ENCODE measurements around the gene ARRDC5. TPM values are rescaled to one million over a fixed set of nuclear protein-coding genes. Genes with fewer than 3 reads are reported as not detected.

Gene ARRDC5
- total and polyA plus RNA-seq, 2 of the 13 experiments (the other 11 are each of a cell fraction or from before 2014, with no cell fraction given): not detected

GRCh38 chr19:4851551-4852290 is 51.0 kb downstream of the ARRDC5 start (continued):
- no peak for TF ChIP-seq ZBTB25 (CRISPR knock-in tag; IDR thresholded peaks at IDR 0.05)
- no peak for TF ChIP-seq ZNF773 (CRISPR knock-in tag; IDR thresholded peaks at IDR 0.05; ENCODE audit: borderline replicate concordance)
- no peak for TF ChIP-seq SNAI1 (CRISPR knock-in tag; IDR thresholded peaks at IDR 0.05; ENCODE audit: borderline replicate concordance)
- TF ChIP-seq ZNF615 (CRISPR knock-in tag; IDR thresholded peaks at IDR 0.05; ENCODE audit: borderline replicate concordance): no peak
- TF ChIP-seq TAF1 (CRISPR knock-in tag; IDR thresholded peaks at IDR 0.05): no peak
- TF ChIP-seq DNMT1 (CRISPR knock-in tag; IDR thresholded peaks at IDR 0.05): no peak
- TF ChIP-seq ZNF558 (CRISPR knock-in tag; IDR thresholded peaks at IDR 0.05; ENCODE audit: borderline replicate concordance): no peak
- no peak for TF ChIP-seq ATM (IDR thresholded peaks at IDR 0.05; ENCODE audit: borderline replicate concordance)
- TF ChIP-seq ZNF678 (CRISPR knock-in tag; IDR thresholded peaks at IDR 0.05): no peak
- TF ChIP-seq ETS1 (CRISPR knock-in tag; IDR thresholded peaks at IDR 0.05): no peak
- no peak for TF ChIP-seq SMARCC2 (IDR thresholded peaks at IDR 0.05)
- no peak for TF ChIP-seq GATA4 (IDR thresholded peaks at IDR 0.05; ENCODE audit: borderline replicate concordance, low read depth)
- TF ChIP-seq REXO4 (CRISPR knock-in tag; IDR thresholded peaks at IDR 0.05; ENCODE audit: borderline replicate concordance): no peak
- TF ChIP-seq ZSCAN21 (CRISPR knock-in tag; IDR thresholded peaks at IDR 0.05; ENCODE audit: borderline replicate concordance): peak; percentile 56; the same call in 1 of the 2 replicates
- no peak for TF ChIP-seq NCOA1 (CRISPR knock-in tag; IDR thresholded peaks at IDR 0.05)
- TF ChIP-seq ZNF772 (CRISPR knock-in tag; IDR thresholded peaks at IDR 0.05): no peak
- TF ChIP-seq SP2 (CRISPR knock-in tag; IDR thresholded peaks at IDR 0.05): no peak
- TF ChIP-seq ZBTB33 (CRISPR knock-in tag; IDR thresholded peaks at IDR 0.05): peak; percentile 88
- no peak for TF ChIP-seq ZBTB2 (CRISPR knock-in tag; IDR thresholded peaks at IDR 0.05; ENCODE audit: low read depth)
- TF ChIP-seq PAXIP1 (CRISPR knock-in tag; conservative IDR thresholded peaks at IDR 0.05): peak; percentile 73
- no peak for TF ChIP-seq MTF1 (CRISPR knock-in tag; IDR thresholded peaks at IDR 0.05)
